ENCODE data around the gene TMEM181.
"Not testable (repeated sequence)": the region's sequence is repeated elsewhere in the genome, so short reads cannot be mapped to it uniquely, and the experiment has no call there.

TMEM181 gene

DNA sequence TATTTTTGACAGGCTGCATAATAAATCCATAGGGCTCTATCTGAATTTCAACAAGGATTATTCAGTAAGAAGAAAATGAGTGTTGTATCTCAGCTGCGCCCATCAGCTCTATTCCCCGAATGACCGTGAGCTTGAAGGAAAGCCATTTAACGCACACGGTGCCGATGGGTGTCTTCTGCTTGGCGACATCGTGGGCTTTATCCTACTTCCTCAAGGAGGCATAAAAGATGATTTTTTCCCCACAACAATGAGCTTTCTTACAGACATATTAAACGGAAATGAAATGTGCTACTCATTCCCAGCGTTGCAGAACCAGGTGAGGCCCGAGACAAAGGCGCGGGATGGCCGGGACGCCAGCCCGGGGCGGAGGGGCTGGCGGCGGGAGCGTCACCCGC is 83.9 kb downstream of the TMEM181 start:
- no peak for DNase-seq

DNA sequence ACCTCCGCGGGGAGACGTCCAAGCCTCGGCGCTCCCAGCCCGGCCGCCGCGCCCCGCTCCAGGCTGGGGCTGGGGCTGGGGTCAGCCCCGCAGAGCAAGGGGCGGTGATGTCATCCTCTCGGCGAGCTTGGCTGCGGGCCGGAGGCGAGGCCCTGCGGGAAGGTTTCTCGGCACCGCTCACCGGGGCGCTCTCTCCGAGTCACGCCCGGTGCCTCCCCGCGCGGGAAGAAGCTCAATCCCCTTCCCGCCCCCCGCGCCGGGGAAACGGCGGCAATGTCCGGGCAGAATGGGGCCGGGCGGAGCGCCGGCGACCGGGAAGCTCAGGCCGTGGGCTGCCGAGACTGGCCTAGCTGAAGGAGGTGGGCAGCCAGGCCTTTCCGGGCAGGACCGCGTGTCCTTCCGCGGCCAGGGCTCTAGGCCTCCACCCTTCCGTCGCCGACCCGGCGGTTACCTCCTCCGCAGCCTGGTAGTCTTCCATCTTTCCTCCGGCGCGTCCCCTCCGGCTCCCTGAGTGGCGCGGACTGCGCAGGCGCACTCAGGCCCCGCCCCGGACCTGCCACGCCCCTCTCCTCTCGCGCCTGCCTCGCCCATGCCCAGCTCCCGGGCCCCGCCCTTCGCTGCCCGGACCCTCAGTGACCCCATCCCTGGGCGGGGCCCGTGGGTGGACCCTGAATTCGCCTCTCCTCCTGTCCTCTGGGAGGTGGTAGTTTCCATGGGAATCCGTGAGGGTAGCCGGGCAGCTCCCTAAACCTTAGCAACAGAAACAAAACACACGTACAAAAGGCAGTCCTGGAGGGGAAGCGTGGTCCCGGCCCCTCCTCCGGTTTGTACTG is 84.6 kb downstream of the TMEM181 start, which contains the start of gene DYNLT1:
Gene DYNLT1 (minus strand): TSS at position 513 of the 833 bp plus-strand sequence. CDS start 35 bp downstream, at position 478.
- DNase-seq, result peak; percentile 76

DNA sequence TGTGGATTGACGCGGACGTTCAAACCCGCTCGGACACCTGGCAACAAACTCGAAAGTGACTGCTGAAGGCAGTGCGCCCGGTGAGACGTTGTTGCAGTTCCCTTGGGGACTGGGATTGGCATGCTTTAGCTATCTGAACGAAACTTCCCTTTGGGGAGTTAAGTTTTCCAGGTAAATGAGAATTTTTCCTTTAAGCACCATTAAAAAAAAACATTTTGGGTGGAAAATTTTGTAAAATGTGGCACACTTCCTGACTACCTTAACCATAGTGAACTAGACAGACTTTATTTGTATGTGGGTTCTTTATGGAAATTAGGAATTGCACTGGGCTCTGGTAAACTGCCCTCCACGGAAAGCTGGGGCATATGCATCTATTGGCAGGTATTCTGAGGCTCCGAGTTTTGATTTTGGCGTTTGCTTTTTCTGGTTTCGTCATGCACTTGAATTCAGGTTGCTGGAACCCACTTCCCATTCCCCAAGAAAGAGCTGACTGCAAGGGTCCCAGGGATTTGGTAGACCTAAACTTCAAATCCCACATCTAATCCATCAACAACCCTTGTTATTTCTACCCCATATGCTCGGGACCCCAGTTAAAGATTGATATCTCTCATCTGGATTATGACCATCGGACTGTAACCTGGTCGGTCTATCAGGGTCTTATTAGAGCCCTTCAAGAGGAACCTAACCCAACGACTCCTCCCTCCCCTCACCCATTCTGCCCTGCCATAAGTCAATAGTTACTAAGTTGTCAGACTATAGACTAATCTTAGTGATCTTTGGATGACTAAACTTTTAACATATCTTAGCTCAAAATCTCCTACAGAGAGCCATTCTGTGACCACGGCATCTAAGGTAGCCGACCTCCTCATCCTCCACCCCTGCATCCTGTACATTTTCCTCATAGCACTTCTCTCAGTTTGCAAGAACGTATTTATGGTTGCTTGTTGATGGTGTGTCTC is 85.5 kb downstream of the TMEM181 start:
- DNase-seq, result peak; percentile 72

DNA sequence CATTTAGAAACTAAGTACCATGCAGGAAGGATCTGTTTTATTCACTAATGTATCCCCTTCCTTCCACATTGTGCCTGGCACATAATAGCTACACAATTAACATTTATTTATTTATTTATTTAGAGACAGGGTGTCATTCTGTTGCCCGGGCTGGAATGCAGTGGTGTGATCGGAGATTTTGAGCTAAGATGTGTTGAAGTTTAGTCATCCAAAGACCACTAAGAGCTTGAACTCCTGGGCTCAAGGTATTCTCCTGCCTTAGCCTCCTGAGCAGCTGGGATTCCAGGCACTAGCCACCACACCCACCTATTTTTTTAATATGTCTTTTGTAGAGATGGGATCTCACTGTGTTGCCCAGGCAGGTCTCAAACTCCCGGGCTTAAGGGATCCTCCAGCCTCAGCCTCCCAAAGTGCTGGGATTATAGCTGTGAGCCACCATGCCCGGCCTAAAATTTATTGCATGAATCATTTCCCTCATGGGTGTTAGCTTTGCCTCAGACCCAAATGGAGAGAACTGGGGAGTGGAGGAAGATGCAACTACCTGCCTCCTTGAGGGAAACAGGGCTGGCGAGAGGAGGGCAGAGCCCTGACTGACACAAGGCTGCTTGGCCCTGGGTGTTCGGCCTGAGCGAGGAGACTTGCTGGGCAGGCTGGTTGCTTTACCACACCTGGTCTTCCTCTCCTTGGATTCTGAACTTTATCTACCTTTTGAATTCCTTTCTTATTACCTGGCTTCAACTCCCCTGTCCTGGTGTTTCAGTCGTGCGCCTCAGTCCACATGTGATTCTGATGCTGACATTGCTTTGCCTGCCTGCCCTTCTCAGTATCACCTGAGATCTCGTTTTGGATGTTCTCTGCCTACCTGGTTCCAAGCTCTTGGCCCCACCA is 86.4 kb downstream of the TMEM181 start:
- DNase-seq, result no peak

DNA sequence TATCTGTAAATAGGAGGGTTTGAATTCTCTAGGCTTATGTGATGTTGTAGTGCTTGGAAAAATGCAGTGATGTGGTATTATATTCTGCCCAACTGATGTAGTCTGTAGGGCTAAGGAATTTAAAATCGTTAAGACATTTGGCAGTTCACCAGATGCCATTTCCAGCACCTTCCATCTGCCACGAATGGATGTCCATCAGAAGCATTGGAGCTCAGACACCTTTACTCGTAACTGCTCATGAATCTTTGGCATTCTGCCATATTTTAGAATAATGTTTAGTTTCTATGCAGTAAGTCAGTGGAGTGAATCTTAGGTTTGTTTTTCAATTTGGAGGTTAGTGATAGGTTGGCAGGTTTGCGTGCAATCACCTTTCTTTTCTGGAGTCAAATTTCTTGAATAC is 87.6 kb downstream of the TMEM181 start:
- DNase-seq, result no peak

DNA sequence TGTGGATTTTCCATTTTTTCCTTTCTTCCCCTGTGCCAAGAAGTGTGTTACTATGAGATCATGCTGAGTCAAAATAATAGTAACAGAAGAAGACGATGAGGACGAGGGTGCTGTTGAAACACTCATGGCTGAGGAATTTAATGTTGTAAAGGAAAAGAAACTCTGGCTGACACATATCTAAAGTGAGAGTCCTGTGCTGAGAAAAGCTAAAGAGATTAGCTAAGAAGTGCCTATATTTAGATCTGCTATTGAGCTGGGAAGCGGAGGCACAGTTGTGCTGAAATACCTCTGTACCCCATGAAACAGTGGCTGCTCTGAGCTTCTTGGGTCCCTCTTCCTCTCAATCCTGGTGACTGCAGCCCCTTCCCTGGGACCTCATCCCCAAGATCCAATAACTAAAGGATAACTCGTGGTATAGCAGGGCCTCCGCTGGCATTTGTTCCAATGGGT is 88.8 kb downstream of the TMEM181 start:
- DNase-seq, result no peak

DNA sequence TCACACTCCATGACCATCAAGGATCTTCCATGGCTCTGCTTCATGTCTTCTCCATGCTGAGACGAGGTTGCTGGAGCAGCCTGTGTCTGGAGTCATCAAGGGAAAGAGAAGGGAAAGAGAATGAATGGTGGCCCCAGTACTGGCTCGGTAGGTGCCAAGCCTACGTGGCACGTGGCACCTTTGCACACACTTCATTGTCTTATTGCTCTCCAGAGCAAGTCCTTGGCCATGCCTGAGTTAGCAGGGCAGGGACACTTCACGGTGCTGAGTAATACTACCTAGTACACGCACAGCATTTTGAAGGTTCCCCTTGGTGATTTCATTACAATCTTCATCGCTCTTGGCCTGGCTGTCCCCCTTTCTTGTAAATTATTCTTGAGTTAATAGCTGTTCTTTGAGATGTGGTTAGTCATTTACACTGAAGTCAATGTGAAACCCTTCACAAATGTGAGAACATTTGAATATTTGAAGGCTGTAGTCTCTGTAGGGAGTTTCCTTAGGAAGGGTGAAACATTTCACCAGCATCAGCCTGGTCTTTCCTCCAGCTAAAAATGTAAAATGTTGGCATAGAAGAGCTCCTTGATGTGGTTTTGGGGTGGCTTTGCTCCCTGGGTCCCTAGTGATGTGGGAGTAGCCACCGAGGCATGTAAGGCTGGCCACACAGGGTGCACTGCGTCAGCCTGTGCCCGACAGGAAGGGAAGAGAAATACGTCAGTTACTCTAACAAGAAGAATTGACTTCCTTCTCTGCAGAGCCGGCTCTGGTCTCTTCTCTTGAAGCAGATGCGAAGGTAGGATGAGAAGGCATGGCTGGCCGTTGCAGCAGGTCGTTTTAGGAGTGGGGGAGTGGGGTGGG is 89.6 kb downstream of the TMEM181 start, which contains the start of gene SYTL3:
Gene SYTL3 (plus strand): TSS at position 766 of the 855 bp plus-strand sequence. CDS start 13,215 bp downstream, outside the sequence.
- DNase-seq, result no peak

DNA sequence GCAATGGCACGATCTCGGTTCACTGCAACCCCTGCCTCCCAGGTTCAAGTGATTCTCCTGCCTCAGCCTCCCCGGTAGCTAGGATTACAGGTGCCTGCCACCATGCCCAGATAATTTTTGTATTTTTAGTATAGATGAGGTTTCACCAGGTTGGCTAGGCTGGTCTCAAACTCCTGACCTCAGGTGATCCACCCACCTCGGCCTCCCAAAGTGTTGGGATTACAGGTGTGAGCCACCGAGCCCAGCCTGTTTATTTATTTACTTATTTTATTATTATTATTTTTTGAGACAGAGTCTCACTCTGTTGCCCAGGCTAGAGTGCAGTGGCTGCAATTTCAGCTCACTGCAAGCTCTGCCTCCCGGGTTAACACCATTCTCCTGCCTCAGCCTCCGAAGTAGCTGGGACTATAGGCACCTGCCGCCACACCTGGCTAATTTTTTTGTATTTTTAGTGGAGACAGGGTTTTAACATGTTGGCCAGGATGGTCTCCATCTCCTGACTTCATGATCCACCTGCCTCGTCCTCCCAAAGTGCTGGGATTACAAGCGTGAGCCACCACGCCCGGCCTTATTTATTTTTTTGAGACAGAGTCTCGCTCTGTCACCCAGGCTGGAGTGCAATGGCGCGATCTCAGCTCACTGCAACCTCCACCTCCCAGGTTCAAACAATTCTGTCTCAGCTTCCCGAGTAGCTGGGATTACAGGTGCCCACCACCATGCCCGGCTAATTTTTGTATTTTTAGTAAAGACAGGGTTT is 92.3 kb downstream of the TMEM181 start:
- not testable (repeated sequence) for DNase-seq

DNA sequence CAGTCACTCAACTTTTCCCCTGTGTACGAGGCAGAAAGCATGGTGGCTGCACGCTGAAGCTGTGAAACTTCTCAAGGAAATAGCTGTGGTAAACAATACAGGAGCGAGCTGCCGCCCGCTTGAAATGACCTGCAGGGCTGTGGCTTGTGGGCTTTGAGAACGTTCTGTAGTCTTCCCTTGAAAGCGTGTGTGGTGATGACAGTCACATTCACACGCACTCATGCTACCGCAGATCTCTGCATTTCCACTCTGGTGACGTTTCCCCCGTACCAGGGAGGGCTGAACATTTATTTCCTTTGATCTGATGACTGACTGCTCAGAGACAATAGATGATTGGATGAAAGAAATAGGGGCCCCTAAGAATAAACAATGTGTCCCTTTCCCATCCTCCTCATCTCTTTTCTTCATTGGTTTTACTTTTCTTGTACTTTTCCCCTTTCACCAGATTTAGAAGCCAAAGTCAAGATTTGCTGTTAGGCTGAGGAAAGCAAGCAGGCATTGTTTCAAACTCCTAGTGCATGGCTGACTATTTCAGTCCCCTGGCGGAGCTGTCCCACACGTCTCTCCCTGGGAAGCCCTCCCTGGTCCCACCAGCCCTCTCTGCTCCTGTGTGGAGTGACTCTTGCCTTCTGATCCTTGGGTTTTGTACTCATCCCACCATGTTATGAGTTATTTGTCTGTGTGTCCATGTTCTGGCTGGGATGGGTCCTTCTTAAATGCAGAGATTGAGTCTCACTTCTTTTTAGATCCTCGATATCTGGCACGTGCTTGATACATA is 93.9 kb downstream of the TMEM181 start:
- no peak for DNase-seq

DNA sequence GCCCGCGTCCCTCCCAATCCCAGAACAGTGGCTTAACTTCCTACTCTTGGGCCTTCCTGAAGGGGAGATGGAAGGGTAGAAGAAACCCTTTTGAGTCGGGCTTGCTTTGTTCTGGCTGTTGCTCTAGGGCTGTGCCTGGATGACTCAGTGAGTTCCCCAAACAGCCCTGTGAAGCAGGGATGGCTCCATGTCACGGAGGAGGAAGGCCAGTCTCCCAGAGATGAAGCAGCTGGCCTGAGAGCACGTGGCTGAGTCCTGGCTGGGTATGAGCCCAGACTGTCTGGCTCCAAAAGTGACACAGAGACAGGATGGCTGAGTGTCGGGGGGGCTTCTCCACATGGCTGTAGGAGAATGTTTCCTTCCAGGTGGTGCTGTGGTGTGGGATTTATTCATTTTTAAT is 94.6 kb downstream of the TMEM181 start:
- DNase-seq, result no peak

DNA sequence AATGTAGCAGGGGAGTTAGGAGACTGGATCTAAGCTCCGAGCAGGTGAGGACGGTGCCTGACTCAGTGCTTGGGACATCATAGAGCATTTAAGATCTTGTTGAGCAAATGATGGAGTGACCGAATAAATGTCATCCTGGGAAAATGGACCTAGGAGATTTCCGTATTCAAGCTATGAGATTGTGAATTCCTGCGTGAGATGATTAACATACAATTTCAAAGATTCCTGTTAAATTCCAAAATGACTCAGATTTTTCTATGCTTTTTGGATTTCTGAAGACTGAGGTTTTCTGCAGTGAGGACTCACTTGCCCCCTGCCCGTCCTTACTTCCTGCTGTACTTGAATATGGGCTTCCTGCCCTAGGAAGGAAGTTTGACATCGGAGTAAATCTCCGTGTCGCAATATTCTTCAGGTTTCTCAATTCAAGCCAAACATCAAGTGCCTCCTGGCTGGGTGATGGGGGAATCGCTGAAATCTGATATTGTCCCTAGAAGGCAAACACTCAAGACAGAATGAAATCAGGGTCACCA is 95.1 kb downstream of the TMEM181 start:
- DNase-seq, result no peak

DNA sequence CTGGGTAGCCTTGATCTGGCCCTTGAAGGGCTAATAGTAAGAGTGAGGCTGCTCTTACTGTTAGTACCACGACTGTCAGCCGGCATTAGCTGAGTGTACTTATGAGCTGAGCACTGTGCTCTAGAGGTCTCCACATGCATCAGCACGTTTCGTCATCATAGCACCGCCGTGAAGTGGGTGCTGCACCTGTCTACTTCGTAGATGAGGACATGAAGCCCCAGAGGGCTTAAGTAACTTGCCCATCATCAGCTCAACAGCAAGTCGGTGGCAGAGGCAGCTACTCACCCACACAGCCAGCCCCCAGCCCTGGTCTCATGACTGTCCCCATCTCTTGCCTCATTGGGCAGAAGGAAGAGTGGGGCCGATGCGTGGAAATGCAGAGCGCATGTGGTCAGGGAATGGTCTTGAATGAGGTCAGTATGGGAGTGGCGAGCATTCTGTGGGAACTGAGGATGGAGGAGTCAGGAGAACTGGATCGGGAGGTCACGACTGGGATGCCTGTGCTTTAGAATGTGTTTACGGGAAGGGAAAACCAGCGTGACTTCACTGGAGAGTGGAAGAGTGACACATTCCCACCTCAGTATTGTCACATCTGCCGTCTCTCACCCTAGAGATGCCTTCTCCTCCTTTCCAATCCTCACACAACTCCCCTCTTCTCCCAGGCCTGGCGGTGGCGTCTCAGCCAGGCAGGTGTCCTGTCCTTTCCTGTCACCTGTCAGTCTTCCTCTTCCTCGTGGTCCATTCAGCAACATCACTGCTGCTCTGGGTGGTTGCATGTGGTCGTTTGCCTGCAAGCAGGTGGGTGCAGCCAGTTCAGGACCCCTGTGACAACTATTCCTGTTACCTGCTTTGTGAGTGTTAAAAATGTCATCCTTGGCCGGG is 95.9 kb downstream of the TMEM181 start:
- DNase-seq, result peak; percentile 60

DNA sequence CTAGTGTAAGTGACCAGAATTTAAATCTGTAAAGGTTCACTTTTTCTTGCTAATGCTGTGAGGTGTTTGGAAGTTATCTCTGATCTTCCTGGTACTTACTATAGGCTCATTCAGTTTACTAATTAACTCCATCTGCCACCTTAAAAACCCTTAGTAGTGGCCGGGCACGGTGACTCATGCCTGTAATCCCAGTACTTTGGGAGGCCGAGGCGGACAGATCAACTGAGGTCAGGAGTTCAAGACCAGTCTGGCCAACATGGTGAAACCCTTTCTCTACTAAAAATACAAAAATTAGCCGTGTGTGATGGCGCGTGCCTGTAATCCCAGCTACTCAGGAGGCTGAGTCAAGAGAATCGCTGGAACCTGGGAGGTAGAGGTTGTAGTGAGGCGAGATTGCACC is 97.1 kb downstream of the TMEM181 start:
- not testable (repeated sequence) for DNase-seq

DNA sequence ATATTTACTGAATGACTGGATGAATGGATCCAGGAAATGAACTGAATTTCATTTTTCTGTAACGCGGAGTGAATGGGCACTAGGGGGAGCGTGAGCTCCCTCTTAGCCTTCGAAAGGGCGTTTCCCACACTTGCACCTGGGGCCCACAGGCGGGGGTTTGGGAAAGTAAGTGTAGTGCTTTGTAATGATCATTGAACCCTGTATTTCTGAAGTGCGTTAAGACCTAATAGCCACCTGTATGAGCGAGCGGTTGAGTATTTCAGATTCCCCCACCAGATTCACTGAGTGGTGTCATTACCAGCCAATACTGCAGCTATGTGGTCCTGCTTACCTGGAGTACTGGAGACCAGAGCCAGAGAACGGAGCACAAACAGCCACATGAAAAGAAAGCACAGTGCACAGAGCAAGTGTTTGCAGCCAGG is 100.5 kb downstream of the TMEM181 start:
- peak; percentile 82 for DNase-seq

DNA sequence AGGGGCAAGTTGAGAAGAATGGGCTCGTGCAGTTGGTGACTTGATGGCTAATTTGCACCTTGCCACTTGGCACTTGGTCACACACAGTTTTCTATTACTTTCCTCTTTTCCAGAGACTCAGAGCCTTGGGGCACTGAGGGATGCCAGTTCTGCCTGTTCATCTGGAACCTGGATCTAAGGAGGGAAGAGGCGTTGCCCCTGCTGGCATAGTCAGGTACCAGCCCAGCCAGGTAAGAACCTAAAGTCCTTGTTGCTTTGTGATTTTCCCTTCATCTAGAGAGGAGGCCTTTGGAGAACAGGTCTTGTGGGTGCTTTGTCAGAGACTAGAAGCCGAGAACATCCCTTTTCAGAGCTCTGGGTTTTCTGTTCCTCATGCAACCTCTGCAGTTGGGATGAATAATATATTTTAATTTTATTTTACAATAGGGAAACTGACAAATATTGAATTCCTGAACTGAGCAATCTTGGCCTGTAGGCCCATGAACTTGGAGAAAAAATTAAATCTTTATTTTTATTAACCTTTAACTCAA is 101.3 kb downstream of the TMEM181 start:
- no peak for DNase-seq

DNA sequence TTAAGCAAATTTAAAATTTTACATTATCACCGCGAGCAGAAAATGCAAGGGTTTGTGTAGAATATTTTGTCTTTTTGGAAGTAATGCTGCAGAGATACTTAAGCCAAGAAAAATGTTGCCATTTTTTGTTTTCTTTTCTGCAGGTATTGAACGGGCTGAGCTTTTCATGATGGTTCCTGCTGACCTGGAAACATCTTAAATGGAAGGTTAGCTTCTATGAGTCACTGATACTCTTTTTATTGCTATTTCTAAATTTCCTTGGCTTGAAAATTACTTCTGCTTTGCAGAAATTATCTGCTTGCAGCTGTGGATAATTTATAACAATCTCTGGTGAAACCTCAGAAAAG is 102.7 kb downstream of the TMEM181 start:
- no peak for DNase-seq

DNA sequence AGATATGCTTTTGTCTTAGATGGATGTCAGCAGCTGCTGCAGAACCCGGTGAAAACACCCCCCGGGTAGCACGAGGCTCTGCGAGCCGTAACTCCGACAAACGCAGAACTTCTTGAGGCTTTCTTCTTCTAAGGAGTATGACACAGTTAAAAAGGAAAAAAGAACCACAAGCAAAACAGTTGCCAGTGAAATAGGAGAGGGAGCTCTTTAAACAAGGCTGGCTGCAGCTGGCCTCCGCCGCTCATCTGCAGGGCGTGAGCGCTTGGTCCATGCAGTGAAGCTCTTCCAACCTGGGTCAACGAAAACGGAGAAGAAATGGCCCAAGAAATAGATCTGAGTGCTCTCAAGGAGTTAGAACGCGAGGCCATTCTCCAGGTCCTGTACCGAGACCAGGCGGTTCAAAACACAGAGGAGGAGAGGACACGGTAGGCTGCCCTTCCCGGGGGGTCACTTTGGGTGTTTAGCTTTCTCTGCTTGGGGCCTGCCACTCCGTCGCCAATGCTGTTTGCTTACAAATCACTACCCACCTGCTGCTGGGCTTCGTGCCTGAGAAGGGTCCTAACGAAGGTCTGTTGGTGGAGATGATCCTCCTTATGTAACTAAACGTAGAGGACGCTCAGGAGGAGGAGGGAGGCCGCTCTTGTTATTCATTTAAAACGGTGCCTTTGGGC is 103.2 kb downstream of the TMEM181 start:
- DNase-seq, result no peak

Measured in NCI-H2107 (cell line).